Breast epithelium (tissue), 4 donors: ENCODE results near the gene NRDE2. TPM values are rescaled to one million over a fixed set of nuclear protein-coding genes. Genes with fewer than 3 reads are reported as not detected.

Experiments
- DNase-seq, 2 donors: peaks; one replicate each; pipeline ENCODE4 v3.0.0-alpha.2; 2019; ENCODE audit warnings: low spot score in 2 of 2
- H3K27ac ChIP-seq, 2 donors: fragments of 200-600 bp; sonication (generic) in 1 of 2; one replicate each; pipeline ENCODE4 v1.5.1; 2016 to 2019; ENCODE audit warnings: mild to moderate bottlenecking in 1 of 2
- H3K27me3 ChIP-seq, 2 donors: fragments of 200-600 bp; sonication (generic) in 1 of 2; one replicate each; pipeline versions ENCODE4 v1.5.1 to v1.6.0; 2017 to 2019; ENCODE audit warnings: control low read depth in 1 of 2, mild to moderate bottlenecking in 1 of 2
- H3K36me3 ChIP-seq: fragments of 200-600 bp; one replicate; pipeline ENCODE4 v1.5.1; 2019
- H3K4me1 ChIP-seq, 2 donors: fragments of 200-600 bp; sonication (generic); one replicate each; pipeline ENCODE4 v1.5.1; 2016 to 2019; ENCODE audit warnings: control low read depth in 1 of 2
- H3K4me3 ChIP-seq, 3 donors: fragments of 200-600 bp; sonication (generic); 1 replicate in 2 of 3; 2 replicates in 1 of 3; pipeline ENCODE4 v1.5.1; 2016 to 2019; ENCODE audit warnings: mild to moderate bottlenecking in 3 of 3, moderate library complexity in 2 of 3
- H3K9me3 ChIP-seq, 2 donors: fragments of 200-600 bp; sonication (generic) in 1 of 2; one replicate each; pipeline ENCODE4 v1.5.1; 2016 to 2019; ENCODE audit warnings: control low read depth in 1 of 2
- POLR2A ChIP-seq: fragments of 450-650 bp; IDR thresholded peaks from one replicate; pipeline ENCODE4 v1.6.1; 2016; ENCODE audit warnings: antibody characterized with exemption, mild to moderate bottlenecking, moderate library complexity
- POLR2AphosphoS5 ChIP-seq, 3 donors: sonication (generic); formaldehyde crosslinking; IDR thresholded peaks; one replicate each; pipeline ENCODE4 v1.6.1; 2017; ENCODE audit warnings: antibody characterized with exemption in 3 of 3
- intact Hi-C: fragments of 100-400 bp; cut with DNase I; formaldehyde crosslinking; loops from one replicate; pipeline ENCODE4 v1.15.1; 2023; ENCODE audit warnings: low total_unique reads
- total RNA-seq, 3 donors: library from RNA; depleted of rRNA; stranded (reverse); fragments of >200 nt; gene quantifications; one replicate each; pipeline ENCODE4 v1.1.0, GENCODE V29; 2016
- TF ChIP-seq, protein P1 (sequence below), 3 donors: fragments of 450-650 bp; IDR thresholded peaks; one replicate each; pipeline ENCODE4 v1.5.1; 2016 to 2017; ENCODE audit warnings: antibody characterized with exemption in 3 of 3, mild to moderate bottlenecking in 3 of 3, moderate library complexity in 3 of 3

The NRDE2 gene
- total RNA-seq, 3 donors from 2014 or later, result 9.3 to 19.8 (median 19.7) TPM

GRCh38 chr14:90287791-90288190 is 44.0 kb downstream of the NRDE2 start:
- Histone ChIP-seq H3K27ac (no peak overlapping the region), H3K27me3 (no peaks in the 10 kb centered on the region), H3K4me1 (no peaks in the 10 kb centered on the region), H3K9me3 (no peaks in the 10 kb centered on the region), H3K4me3 (no peak overlapping the region), H3K36me3 (peaks cover 14% of the 10 kb centered on the region)
- no peak for DNase-seq
- intact Hi-C loops, result no loop called here
- no peak for TF ChIP-seq POLR2A
- TF ChIP-seq, protein P1, sequence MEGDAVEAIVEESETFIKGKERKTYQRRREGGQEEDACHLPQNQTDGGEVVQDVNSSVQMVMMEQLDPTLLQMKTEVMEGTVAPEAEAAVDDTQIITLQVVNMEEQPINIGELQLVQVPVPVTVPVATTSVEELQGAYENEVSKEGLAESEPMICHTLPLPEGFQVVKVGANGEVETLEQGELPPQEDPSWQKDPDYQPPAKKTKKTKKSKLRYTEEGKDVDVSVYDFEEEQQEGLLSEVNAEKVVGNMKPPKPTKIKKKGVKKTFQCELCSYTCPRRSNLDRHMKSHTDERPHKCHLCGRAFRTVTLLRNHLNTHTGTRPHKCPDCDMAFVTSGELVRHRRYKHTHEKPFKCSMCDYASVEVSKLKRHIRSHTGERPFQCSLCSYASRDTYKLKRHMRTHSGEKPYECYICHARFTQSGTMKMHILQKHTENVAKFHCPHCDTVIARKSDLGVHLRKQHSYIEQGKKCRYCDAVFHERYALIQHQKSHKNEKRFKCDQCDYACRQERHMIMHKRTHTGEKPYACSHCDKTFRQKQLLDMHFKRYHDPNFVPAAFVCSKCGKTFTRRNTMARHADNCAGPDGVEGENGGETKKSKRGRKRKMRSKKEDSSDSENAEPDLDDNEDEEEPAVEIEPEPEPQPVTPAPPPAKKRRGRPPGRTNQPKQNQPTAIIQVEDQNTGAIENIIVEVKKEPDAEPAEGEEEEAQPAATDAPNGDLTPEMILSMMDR (IDR thresholded peaks at IDR 0.05), result no peak
- no peak for TF ChIP-seq POLR2AphosphoS5 (IDR thresholded peaks at IDR 0.05)

GRCh38 chr14:90281756-90282155 is 50.0 kb downstream of the NRDE2 start:
- intact Hi-C loops, result no loop called here
- DNase-seq, result no peak
- H3K9me3 ChIP-seq, result no peaks in the 10 kb centered on the region
- H3K4me1 ChIP-seq, result no peaks in the 10 kb centered on the region
- H3K27me3 ChIP-seq, result no peaks in the 10 kb centered on the region
- TF ChIP-seq, protein P1 (IDR thresholded peaks at IDR 0.05), result no peak
- TF ChIP-seq POLR2AphosphoS5 (IDR thresholded peaks at IDR 0.05), result no peak
- no peak for TF ChIP-seq POLR2A
- no peak overlapping the region for H3K27ac ChIP-seq
- H3K4me3 ChIP-seq, result no peak overlapping the region
- H3K36me3 ChIP-seq, result no peaks in the 10 kb centered on the region

DNA sequence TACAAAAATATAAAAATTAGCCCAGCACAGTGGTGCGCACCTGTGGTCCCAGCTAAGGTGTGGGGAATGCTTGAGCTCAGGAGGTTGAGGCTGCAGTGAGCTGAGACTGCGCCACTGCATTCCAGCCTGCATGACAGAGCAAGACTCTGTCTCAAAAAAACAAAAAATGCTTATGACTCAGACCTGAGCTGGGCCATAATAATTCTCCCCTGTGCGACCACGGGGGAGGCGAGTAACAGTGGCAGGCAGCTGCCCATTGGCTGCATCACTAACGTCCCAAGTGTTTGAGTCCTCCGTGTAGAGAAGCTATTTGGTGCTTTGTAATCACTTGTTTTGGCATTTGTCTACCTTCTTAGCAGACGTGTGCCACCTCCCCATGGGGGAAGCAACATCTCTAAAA is 50.5 kb downstream of the NRDE2 start:
- H3K36me3 ChIP-seq, result no peaks in the 10 kb centered on the region
- intact Hi-C loops, result no loop called here

DNA sequence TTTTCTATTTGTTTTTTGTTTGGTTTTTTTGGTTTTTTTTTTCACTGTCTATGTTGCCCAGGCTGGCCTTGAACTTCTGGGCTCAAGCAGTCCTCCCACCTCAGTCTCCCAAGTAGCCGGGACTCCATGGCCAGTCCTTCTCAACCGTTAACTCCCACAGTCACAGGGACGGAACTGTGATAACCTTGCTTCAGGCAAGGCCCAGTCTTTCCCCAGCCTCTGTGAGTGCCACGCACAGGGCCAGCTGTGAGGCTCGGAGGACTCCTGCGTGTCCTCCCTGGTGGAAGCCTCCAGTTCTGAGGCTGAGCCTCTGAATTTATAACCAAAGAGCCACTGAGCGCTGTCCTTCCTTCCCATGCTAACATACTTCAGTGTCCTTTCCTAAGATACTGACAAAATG is 51.6 kb downstream of the NRDE2 start:
- Histone ChIP-seq H3K27ac (no peak overlapping the region), H3K4me1 (no peaks in the 10 kb centered on the region), H3K4me3 (no peak overlapping the region), H3K27me3 (no peaks in the 10 kb centered on the region), H3K9me3 (no peaks in the 10 kb centered on the region), H3K36me3 (no peaks in the 10 kb centered on the region)
- intact Hi-C loops, result no loop called here
- TF ChIP-seq, protein P1 (IDR thresholded peaks at IDR 0.05), result no peak
- no peak for TF ChIP-seq POLR2A
- no peak for TF ChIP-seq POLR2AphosphoS5 (IDR thresholded peaks at IDR 0.05)
- DNase-seq, result no peak

More for the DNA sequence above, 50.5 kb downstream of the NRDE2 start:
- no peak overlapping the region for H3K27ac ChIP-seq
- H3K4me1 ChIP-seq, result no peaks in the 10 kb centered on the region
- no peaks in the 10 kb centered on the region for H3K27me3 ChIP-seq
- DNase-seq, result no peak
- H3K4me3 ChIP-seq, result no peak overlapping the region
- TF ChIP-seq POLR2A (no peak), POLR2AphosphoS5 (IDR thresholded peaks at IDR 0.05) (no peak)
- TF ChIP-seq, protein P1 (IDR thresholded peaks at IDR 0.05), result no peak
- H3K9me3 ChIP-seq, result no peaks in the 10 kb centered on the region

DNA sequence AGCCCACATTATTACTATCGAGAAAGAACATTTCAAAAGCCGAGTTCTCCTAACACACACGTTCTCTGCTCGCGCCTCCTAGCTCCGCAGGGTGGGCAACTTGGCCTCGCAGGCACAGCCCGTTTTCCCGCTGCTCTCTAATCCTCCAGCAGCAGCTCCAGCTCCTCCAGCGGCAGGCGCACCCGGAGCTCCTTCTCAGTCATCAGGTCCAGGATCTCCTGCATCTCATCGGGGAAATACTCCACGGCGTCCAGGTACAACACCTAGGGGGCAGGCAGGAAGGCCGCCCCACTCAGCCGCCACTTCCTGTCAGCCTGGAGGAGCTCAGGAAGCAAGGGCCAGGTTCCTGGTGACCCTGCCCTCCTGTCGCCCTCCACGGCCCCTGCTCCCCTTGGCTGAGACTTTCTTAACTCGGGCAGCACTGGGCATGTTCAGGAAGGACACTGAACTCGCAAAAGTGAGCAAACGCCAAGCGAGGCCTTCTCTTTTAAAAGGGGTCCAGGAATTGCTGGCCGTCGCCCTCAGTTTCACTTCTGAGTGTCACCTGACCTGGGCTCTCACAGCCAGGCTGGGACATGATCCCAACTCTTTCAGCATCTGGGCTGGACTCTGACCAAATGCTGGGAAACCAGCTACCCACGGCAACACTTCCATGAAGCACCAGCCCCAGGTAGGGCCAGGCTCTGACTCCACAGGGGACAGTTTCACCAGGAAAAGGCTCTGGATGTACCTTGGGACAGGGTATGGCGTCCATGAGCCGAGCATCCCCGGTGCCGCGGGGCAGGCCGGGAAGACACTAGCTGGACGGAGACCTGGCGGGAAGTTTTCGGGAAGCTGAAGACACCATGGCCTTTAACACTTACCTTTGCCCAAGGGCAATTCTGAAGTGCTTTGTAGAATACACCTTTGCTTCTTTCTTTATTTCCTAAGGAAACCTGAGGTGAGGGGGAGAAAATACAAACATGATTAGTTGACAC is 53.3 kb downstream of the NRDE2 start:
- TF ChIP-seq, protein P1 (IDR thresholded peaks at IDR 0.05), result no peak
- TF ChIP-seq POLR2AphosphoS5 (IDR thresholded peaks at IDR 0.05), result no peak
- TF ChIP-seq POLR2A, result no peak

More for the DNA sequence above, 53.3 kb downstream of the NRDE2 start:
- no peak for DNase-seq
- no peaks in the 10 kb centered on the region for H3K27me3 ChIP-seq
- H3K4me3 ChIP-seq, result no peak overlapping the region
- no peaks in the 10 kb centered on the region for H3K4me1 ChIP-seq
- no peak overlapping the region for H3K27ac ChIP-seq
- no peaks in the 10 kb centered on the region for H3K9me3 ChIP-seq
- no peaks in the 10 kb centered on the region for H3K36me3 ChIP-seq
- intact Hi-C loops, result no loop called here
